Measurements from ENCODE around the gene DCLK3. TPM values are rescaled to one million over a fixed set of nuclear protein-coding genes. Genes with fewer than 3 reads are reported as not detected.

The DCLK3 gene
- total RNA-seq, 1 experiment from 2014 or later: not detected

- CTCF ChIA-PET: interaction anchor here (0.7 kb wide), 1 partner anchor 186 kb away, joined by 3 read pairs; no protein-coding TSS in a partner anchor
These were observed 25.7 kb downstream of the DCLK3 start for GRCh38 chr3:36738702-36739101.

DNA sequence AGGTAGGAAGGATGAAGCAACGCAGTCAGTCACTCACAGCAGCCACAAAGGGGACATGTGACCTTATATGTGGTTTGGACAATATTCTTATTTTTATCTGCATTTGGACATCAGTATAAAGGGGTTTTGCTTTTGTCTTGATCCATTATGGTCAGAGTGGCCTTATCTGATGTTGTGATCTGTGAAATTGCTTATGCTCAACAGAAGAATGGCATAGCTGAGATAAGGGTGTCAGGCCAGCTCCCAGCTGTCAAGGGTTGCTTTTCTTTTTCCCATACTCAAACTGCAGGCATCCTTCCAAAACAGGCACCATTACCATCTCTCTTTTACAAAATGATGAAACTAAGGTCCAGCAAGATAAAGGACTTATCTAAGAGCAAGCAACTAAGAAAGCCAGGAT lies 28.1 kb downstream of the DCLK3 start:
- CTCF ChIA-PET: no interaction called here
- intact Hi-C loops (cut with micrococcal nuclease; ENCODE audit: unreplicated experiment): no loop called here
- peaks cover 23% of the 10 kb centered on the region for H3K27me3 Mint-ChIP-seq (ENCODE audit: unreplicated experiment)

More at GRCh38 chr3:36738702-36739101, 25.7 kb downstream of the DCLK3 start:
- Mint-ChIP-seq H3K4me1 (ENCODE audit: low read depth, unreplicated experiment) (peaks cover under 1% of the 10 kb centered on the region), H3K27ac (ENCODE audit: unreplicated experiment) (no peak overlapping the region), H3K36me3 (ENCODE audit: insufficient read depth, unreplicated experiment) (no peaks in the 10 kb centered on the region), H3K27me3 (ENCODE audit: unreplicated experiment) (peaks cover 41% of the 10 kb centered on the region), H3K9me3 (ENCODE audit: low read depth, unreplicated experiment) (no peaks in the 10 kb centered on the region), H3K4me3 (ENCODE audit: low read depth, unreplicated experiment) (no peak overlapping the region)
- DNase-seq: no peak
- no TSS peak for BruUV-seq (replicated peaks)
- intact Hi-C loops (cut with micrococcal nuclease; ENCODE audit: unreplicated experiment): no loop called here
- TF ChIP-seq, protein P1, sequence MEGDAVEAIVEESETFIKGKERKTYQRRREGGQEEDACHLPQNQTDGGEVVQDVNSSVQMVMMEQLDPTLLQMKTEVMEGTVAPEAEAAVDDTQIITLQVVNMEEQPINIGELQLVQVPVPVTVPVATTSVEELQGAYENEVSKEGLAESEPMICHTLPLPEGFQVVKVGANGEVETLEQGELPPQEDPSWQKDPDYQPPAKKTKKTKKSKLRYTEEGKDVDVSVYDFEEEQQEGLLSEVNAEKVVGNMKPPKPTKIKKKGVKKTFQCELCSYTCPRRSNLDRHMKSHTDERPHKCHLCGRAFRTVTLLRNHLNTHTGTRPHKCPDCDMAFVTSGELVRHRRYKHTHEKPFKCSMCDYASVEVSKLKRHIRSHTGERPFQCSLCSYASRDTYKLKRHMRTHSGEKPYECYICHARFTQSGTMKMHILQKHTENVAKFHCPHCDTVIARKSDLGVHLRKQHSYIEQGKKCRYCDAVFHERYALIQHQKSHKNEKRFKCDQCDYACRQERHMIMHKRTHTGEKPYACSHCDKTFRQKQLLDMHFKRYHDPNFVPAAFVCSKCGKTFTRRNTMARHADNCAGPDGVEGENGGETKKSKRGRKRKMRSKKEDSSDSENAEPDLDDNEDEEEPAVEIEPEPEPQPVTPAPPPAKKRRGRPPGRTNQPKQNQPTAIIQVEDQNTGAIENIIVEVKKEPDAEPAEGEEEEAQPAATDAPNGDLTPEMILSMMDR (IDR thresholded peaks at IDR 0.05; ENCODE audit: unreplicated experiment): no peak

DNA sequence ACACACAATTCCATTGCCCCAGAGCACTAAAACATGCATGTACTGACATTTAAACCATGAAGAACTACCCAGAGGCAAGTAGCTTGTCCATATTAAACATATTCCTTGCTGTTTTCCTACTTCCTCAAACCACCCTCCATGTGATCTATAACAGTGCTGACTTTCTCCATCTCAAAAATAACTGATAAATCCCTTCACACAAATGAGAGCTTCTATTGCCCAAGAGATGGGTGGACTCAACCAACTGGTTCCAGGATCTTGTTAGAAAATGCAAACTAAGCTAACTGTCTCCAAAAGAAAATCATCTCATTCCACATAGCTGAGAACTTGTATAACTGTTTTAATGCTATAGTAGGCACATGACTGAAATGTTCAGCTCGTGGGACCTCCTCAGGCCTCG lies 29.6 kb downstream of the DCLK3 start:
- intact Hi-C loops (cut with micrococcal nuclease; ENCODE audit: unreplicated experiment): no loop called here
- Mint-ChIP-seq H3K4me1 (ENCODE audit: low read depth, unreplicated experiment) (peaks cover 17% of the 10 kb centered on the region), H3K9me3 (ENCODE audit: low read depth, unreplicated experiment) (no peaks in the 10 kb centered on the region), H3K27me3 (ENCODE audit: unreplicated experiment) (peaks cover 17% of the 10 kb centered on the region), H3K36me3 (ENCODE audit: insufficient read depth, unreplicated experiment) (no peaks in the 10 kb centered on the region), H3K27ac (ENCODE audit: unreplicated experiment) (no peak overlapping the region), H3K4me3 (ENCODE audit: low read depth, unreplicated experiment) (no peak overlapping the region)
- DNase-seq: no peak
- CTCF ChIA-PET: no interaction called here
- BruUV-seq (replicated peaks): no TSS peak
- TF ChIP-seq, protein P1 (IDR thresholded peaks at IDR 0.05; ENCODE audit: unreplicated experiment): no peak

More for the DNA sequence above, 28.1 kb downstream of the DCLK3 start:
- BruUV-seq (replicated peaks): no TSS peak
- no peak for DNase-seq
- TF ChIP-seq, protein P1 (IDR thresholded peaks at IDR 0.05; ENCODE audit: unreplicated experiment): no peak
- Mint-ChIP-seq H3K27ac (ENCODE audit: unreplicated experiment) (no peak overlapping the region), H3K4me1 (ENCODE audit: low read depth, unreplicated experiment) (peaks cover 11% of the 10 kb centered on the region), H3K36me3 (ENCODE audit: insufficient read depth, unreplicated experiment) (no peaks in the 10 kb centered on the region), H3K4me3 (ENCODE audit: low read depth, unreplicated experiment) (no peak overlapping the region), H3K9me3 (ENCODE audit: low read depth, unreplicated experiment) (no peaks in the 10 kb centered on the region)

GRCh38 chr3:36733723-36734122 lies 30.6 kb downstream of the DCLK3 start:
- H3K4me3 Mint-ChIP-seq (ENCODE audit: low read depth, unreplicated experiment): no peak overlapping the region
- H3K27ac Mint-ChIP-seq (ENCODE audit: unreplicated experiment): no peak overlapping the region
- no peaks in the 10 kb centered on the region for H3K36me3 Mint-ChIP-seq (ENCODE audit: insufficient read depth, unreplicated experiment)
- no peak for DNase-seq
- no TSS peak for BruUV-seq (replicated peaks)
- CTCF ChIA-PET: interaction anchor here (0.5 kb wide), 1 partner anchor 501 kb away, joined by 3 read pairs; no protein-coding TSS in a partner anchor
- no peaks in the 10 kb centered on the region for H3K9me3 Mint-ChIP-seq (ENCODE audit: low read depth, unreplicated experiment)
- peaks cover 22% of the 10 kb centered on the region for H3K27me3 Mint-ChIP-seq (ENCODE audit: unreplicated experiment)
- peaks cover 17% of the 10 kb centered on the region for H3K4me1 Mint-ChIP-seq (ENCODE audit: low read depth, unreplicated experiment)
- TF ChIP-seq, protein P1 (IDR thresholded peaks at IDR 0.05; ENCODE audit: unreplicated experiment): no peak
- intact Hi-C loops (cut with micrococcal nuclease; ENCODE audit: unreplicated experiment): no loop called here
